ENCODE measurements around the gene HMOX2. TPM values are rescaled to one million over a fixed set of nuclear protein-coding genes. Genes with fewer than 3 reads are reported as not detected.

HMOX2 gene
- total and polyA plus RNA-seq, 2 of the 13 experiments (the other 11 are each of a cell fraction or from before 2014, with no cell fraction given) = 60.3 to 70.4 TPM

GRCh38 chr16:4529085-4530060 is 53.2 kb downstream of the HMOX2 start (continued):
- TF ChIP-seq LRRFIP1 (CRISPR knock-in tag; conservative IDR thresholded peaks at IDR 0.05) (no peak), ZNF546 (CRISPR knock-in tag; conservative IDR thresholded peaks at IDR 0.05) (no peak), ZNF597 (CRISPR knock-in tag; IDR thresholded peaks at IDR 0.05) (no peak), ZNF569 (CRISPR knock-in tag; IDR thresholded peaks at IDR 0.05; ENCODE audit: borderline replicate concordance) (no peak), ONECUT2 (CRISPR knock-in tag; IDR thresholded peaks at IDR 0.05) (no peak), ETV6 (CRISPR knock-in tag; conservative IDR thresholded peaks at IDR 0.05) (no peak), HNRNPLL (IDR thresholded peaks at IDR 0.05; ENCODE audit: low read depth, low read length, poor library complexity, severe bottlenecking) (no peak), SNAI1 (CRISPR knock-in tag; IDR thresholded peaks at IDR 0.05; ENCODE audit: borderline replicate concordance) (no peak), U2AF2 (IDR thresholded peaks at IDR 0.05; ENCODE audit: low read depth, low read length) (no peak), CHD4 (IDR thresholded peaks at IDR 0.05; ENCODE audit: borderline replicate concordance, low read length) (no peak), HNF4A (CRISPR knock-in tag; IDR thresholded peaks at IDR 0.05) (no peak), PCBP2 (optimal IDR thresholded peaks at IDR 0.05; ENCODE audit: low read depth, low read length, poor library complexity, severe bottlenecking) (no peak)
- TF ChIP-seq, protein P1, sequence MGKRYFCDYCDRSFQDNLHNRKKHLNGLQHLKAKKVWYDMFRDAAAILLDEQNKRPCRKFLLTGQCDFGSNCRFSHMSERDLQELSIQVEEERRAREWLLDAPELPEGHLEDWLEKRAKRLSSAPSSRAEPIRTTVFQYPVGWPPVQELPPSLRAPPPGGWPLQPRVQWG (CRISPR knock-in tag; IDR thresholded peaks at IDR 0.05; ENCODE audit: borderline replicate concordance, low read depth) = no peak
